Measurements from ENCODE around the gene VAPB. TPM values are rescaled to one million over a fixed set of nuclear protein-coding genes. Genes with fewer than 3 reads are reported as not detected.
"Not testable (repeated sequence)": the region's sequence is repeated elsewhere in the genome, so short reads cannot be mapped to it uniquely, and the experiment has no call there.

The VAPB gene
- total and polyA plus RNA-seq, 4 experiments from 2014 or later = 27.6 to 40.1 (median 33.0) TPM

DNA sequence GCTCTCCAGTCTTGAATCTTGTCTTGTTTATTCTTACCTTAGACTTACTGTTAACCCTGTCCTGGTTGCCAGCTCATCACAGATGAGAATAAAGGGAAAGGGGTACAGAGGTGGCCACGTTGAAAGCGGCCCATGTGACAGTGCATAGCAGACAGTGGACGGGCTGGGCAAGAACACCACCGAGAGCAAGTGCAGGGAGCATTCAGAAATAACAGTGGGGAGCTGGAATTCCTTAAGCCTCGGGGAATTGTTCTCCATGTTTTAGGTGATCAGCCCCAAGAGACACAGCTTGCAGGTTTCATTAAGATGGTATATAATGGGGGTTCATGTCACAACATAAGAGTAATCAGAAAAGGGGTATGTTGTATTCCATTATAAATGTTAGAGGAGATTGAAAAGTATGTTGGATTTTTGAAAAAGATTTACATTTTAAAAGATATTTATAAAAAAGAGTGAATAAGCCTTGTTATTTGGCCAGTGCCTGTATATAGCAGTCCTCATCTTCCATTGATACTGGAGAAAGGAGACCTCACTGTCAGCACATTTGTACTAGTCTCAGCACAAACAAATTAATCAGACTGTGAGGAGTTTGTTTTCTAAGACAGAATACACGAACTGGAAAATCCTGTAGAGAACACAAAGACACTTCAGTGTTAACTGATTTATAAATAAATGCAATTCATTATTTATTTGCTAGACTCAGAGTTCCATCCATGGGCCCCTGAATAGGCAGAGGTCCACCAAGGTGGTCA lies 35.4 kb downstream of the VAPB start:
- H3K27ac ChIP-seq (ENCODE audit: low read depth, low read length) = no peak overlapping the region
- ChIA-PET POLR2A (ENCODE audit: partially characterized antibody) (interaction anchor here (1.4 kb wide), 1 partner anchor 35 kb away, joined by 4 read pairs; the partner anchor contains the start of gene VAPB), CTCF (ENCODE audit: partially characterized antibody) (no interaction called here)
- peak overlapping the region in 4 of 7 donors; percentile 4 to 79 (median 40) for H3K27ac Mint-ChIP-seq
- H3K4me3 ChIP-seq (ENCODE audit: low read length in 2 of 2) = no peak overlapping the region
- no peaks in the 10 kb centered on the region for H3K27me3 Mint-ChIP-seq
- no peaks in the 10 kb centered on the region for H3K9me3 ChIP-seq (ENCODE audit: control insufficient read depth in 1 of 2, low read length in 2 of 2)
- peaks cover 31 to 43% of the 10 kb centered on the region in 2 donors for H3K36me3 Mint-ChIP-seq
- DNase-seq = no peak
- intact Hi-C loops (cut with micrococcal nuclease) = no loop called here
- H3K27me3 ChIP-seq (ENCODE audit: insufficient read depth, low read length) = no peaks in the 10 kb centered on the region
- H3K4me1 Mint-ChIP-seq = peaks cover 6 to 24% (median 18%) of the 10 kb centered on the region in 4 donors
- H3K4me1 ChIP-seq (ENCODE audit: insufficient read depth, low read length) = no peaks in the 10 kb centered on the region
- no peaks in the 10 kb centered on the region for H3K9me3 Mint-ChIP-seq
- H3K36me3 ChIP-seq (ENCODE audit: insufficient read depth, low read length) = peaks cover 4% of the 10 kb centered on the region
- H3K4me3 Mint-ChIP-seq = no peak overlapping the region

DNA sequence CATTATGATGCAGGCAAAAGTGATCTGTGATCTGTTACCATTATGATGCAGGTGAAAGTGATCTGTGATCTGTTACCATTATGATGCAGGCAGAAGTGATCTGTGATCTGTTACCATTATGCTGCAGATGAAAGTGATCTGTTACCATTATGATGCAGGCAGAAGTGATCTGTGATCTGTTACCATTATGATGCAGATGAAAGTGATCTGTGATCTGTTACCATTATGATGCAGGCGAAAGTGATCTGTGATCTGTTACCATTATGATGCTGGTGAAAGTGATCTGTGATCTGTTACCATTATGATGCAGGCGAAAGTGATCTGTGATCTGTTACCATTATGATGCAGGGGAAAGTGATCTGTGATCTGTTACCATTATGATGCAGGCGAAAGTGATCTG lies 38.5 kb downstream of the VAPB start:
- H3K27ac Mint-ChIP-seq; H3K27me3 ChIP-seq (ENCODE audit: insufficient read depth, low read length); H3K4me3 Mint-ChIP-seq; H3K36me3 ChIP-seq (ENCODE audit: insufficient read depth, low read length); H3K27ac ChIP-seq (ENCODE audit: low read depth, low read length); H3K9me3 ChIP-seq (ENCODE audit: control insufficient read depth in 1 of 2, low read length in 2 of 2); intact Hi-C loops (cut with micrococcal nuclease); H3K4me3 ChIP-seq (ENCODE audit: low read length in 2 of 2); CTCF ChIA-PET (ENCODE audit: partially characterized antibody); DNase-seq; POLR2A ChIA-PET (ENCODE audit: partially characterized antibody); H3K27me3 Mint-ChIP-seq; H3K9me3 Mint-ChIP-seq: not testable (repeated sequence)
- peaks cover 10% of the 10 kb centered on the region for H3K4me1 ChIP-seq (ENCODE audit: insufficient read depth, low read length)
- Mint-ChIP-seq H3K36me3 (peaks cover 21 to 26% of the 10 kb centered on the region in 2 donors), H3K4me1 (peaks cover 12 to 33% (median 19%) of the 10 kb centered on the region in 4 donors)

DNA sequence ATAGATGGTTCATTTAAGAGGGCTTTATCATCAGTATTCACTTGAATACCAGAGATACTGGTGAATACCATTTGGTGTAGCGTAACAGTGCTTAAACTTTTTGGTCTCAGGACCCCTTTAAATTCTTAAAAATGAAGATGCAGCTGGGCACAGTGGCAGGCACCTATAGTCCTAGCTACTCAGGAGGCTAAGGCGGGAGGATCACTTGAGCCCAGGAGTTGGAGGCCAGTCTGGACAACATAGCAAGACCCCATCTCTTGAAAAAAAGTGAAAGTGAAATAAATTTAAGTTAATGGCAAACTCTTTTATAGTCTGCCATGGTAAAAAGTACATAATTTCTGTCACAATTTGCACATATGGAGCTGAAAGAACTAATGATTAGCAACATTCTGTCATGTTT lies 39.3 kb downstream of the VAPB start:
- Mint-ChIP-seq H3K27ac (peak overlapping the region in 3 of 7 donors; percentile 60 to 72 (median 62)), H3K27me3 (no peaks in the 10 kb centered on the region), H3K4me3 (no peak overlapping the region), H3K36me3 (peaks cover 21 to 32% of the 10 kb centered on the region in 2 donors), H3K4me1 (peaks cover 17 to 41% (median 25%) of the 10 kb centered on the region in 4 donors), H3K9me3 (no peaks in the 10 kb centered on the region)
- intact Hi-C loops (cut with micrococcal nuclease) = no loop called here
- Histone ChIP-seq H3K4me3 (ENCODE audit: low read length in 2 of 2) (no peak overlapping the region), H3K36me3 (ENCODE audit: insufficient read depth, low read length) (no peaks in the 10 kb centered on the region), H3K4me1 (ENCODE audit: insufficient read depth, low read length) (peaks cover 18% of the 10 kb centered on the region), H3K27me3 (ENCODE audit: insufficient read depth, low read length) (no peaks in the 10 kb centered on the region), H3K27ac (ENCODE audit: low read depth, low read length) (no peak overlapping the region), H3K9me3 (ENCODE audit: control insufficient read depth in 1 of 2, low read length in 2 of 2) (no peaks in the 10 kb centered on the region)
- no peak for DNase-seq
- ChIA-PET POLR2A (ENCODE audit: partially characterized antibody) (interaction anchor here (0.6 kb wide), 1 partner anchor 17 kb away, joined by 3 read pairs; no protein-coding TSS in a partner anchor), CTCF (ENCODE audit: partially characterized antibody) (no interaction called here)

DNA sequence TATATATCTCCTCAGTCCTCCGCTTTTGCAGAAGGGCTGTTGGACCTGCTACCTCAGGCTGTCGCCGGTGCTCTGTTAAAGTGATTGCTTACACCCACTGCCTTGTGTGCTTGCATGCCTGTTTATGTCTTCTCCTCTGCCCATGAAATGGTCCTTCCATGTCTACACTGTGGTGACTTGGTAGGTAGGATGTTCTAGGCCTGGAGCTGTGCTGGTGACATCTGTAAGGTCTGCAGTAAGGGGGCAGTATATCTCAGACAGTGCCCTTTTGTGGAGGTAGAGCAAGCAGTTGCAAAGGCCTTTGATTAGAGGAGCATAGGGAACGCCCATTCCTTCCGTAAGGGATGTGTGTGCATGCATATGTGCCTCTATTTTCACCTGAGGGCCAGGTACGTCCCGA lies 40.3 kb downstream of the VAPB start:
- no peak overlapping the region for H3K4me3 ChIP-seq (ENCODE audit: low read length in 2 of 2)
- H3K4me3 Mint-ChIP-seq = peak overlapping the region in 1 of 8 donors; percentile 12
- H3K4me1 ChIP-seq (ENCODE audit: insufficient read depth, low read length) = peaks cover 18% of the 10 kb centered on the region
- peak overlapping the region in 1 of 7 donors; percentile 4 for H3K27ac Mint-ChIP-seq
- no peak for DNase-seq
- H3K27me3 Mint-ChIP-seq = no peaks in the 10 kb centered on the region
- POLR2A ChIA-PET (ENCODE audit: partially characterized antibody) = no interaction called here
- H3K27ac ChIP-seq (ENCODE audit: low read depth, low read length) = no peak overlapping the region
- H3K27me3 ChIP-seq (ENCODE audit: insufficient read depth, low read length) = no peaks in the 10 kb centered on the region
- H3K36me3 Mint-ChIP-seq = peaks cover 21 to 29% of the 10 kb centered on the region in 2 donors
- H3K9me3 Mint-ChIP-seq = no peaks in the 10 kb centered on the region
- intact Hi-C loops (cut with micrococcal nuclease) = no loop called here
- H3K9me3 ChIP-seq (ENCODE audit: control insufficient read depth in 1 of 2, low read length in 2 of 2) = no peaks in the 10 kb centered on the region
- H3K36me3 ChIP-seq (ENCODE audit: insufficient read depth, low read length) = no peaks in the 10 kb centered on the region
- CTCF ChIA-PET (ENCODE audit: partially characterized antibody) = interaction anchor here (1.0 kb wide), 1 partner anchor 9 kb away, joined by 3 read pairs; no protein-coding TSS in a partner anchor
- H3K4me1 Mint-ChIP-seq = peaks cover 16 to 44% (median 27%) of the 10 kb centered on the region in 4 donors

DNA sequence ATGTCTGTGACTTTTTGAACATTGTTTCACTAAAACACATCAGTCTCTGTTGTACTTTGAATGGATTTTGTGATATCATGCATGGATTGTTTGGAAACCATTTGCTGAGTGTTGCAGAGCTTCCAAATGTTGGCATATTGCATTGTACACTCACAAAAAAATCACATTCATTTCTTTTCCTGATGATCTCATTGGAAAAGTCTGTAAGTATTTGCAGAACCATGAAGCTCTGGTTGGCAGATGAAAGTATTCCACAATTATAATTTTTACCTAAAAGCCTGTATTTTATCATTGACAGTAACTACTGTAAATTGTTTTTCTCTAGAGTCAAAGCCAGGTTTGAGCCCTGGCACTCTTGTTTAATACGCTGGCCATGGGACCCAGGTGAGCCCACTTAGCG lies 42.1 kb downstream of the VAPB start:
- no peak overlapping the region for H3K27ac ChIP-seq (ENCODE audit: low read depth, low read length)
- H3K36me3 ChIP-seq (ENCODE audit: insufficient read depth, low read length) = no peaks in the 10 kb centered on the region
- Mint-ChIP-seq H3K27me3 (no peaks in the 10 kb centered on the region), H3K4me3 (no peak overlapping the region), H3K36me3 (peaks cover 28 to 35% of the 10 kb centered on the region in 2 donors), H3K27ac (peak overlapping the region in 1 of 7 donors; percentile 62), H3K4me1 (peaks cover 21 to 48% (median 31%) of the 10 kb centered on the region in 4 donors), H3K9me3 (no peaks in the 10 kb centered on the region)
- H3K9me3 ChIP-seq (ENCODE audit: control insufficient read depth in 1 of 2, low read length in 2 of 2) = no peaks in the 10 kb centered on the region
- H3K27me3 ChIP-seq (ENCODE audit: insufficient read depth, low read length) = no peaks in the 10 kb centered on the region
- intact Hi-C loops (cut with micrococcal nuclease) = no loop called here
- ChIA-PET POLR2A (ENCODE audit: partially characterized antibody) (no interaction called here), CTCF (ENCODE audit: partially characterized antibody) (interaction anchor here (1.5 kb wide), 1 partner anchor 11 kb away, joined by 3 read pairs; no protein-coding TSS in a partner anchor)
- H3K4me3 ChIP-seq (ENCODE audit: low read length in 2 of 2) = no peak overlapping the region
- DNase-seq = no peak
- H3K4me1 ChIP-seq (ENCODE audit: insufficient read depth, low read length) = peaks cover 20% of the 10 kb centered on the region

DNA sequence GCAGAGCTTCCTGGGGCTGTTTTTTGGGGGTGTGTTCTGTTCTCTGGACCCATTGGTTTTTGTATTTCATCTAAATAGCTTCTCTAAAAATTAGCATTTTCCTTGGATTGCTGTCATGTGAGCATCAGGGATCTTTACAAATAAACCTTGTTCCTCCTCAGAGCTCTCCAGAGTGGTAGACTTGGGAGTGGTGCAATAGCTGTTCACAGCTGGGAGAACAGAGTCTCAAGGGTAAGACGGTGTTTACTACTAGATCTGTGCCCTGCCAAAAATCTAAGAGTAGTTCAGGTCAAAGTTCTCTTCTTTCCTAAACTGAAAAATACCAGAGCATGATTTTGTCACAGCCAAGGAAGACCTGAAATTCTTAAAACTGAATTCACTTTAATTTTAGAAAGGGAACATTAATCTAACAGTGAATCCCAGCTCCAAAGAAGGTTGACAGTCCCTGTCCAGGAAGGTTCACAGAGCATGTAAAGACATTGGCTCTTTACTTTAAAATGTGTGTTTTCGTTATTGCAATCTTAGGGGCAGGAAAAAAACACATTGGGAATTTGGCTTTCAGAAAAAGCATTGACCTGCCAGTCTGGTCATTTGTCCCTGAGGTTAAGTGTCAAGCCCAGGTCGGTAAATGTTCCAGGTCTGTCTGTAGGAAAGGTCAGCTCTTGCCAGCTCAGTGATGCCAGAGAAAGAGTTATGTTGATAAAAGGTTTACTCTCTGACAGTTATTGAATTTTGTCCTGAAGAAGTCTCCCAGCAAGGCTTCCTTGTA lies 43.3 kb downstream of the VAPB start:
- H3K4me1 ChIP-seq (ENCODE audit: insufficient read depth, low read length) = peaks cover 20% of the 10 kb centered on the region
- Mint-ChIP-seq H3K27me3 (no peaks in the 10 kb centered on the region), H3K36me3 (peaks cover 29 to 39% of the 10 kb centered on the region in 2 donors), H3K27ac (peak overlapping the region in 6 of 7 donors; percentile 51 to 88 (median 74)), H3K9me3 (no peaks in the 10 kb centered on the region), H3K4me1 (peaks cover 25 to 52% (median 32%) of the 10 kb centered on the region in 4 donors), H3K4me3 (no peak overlapping the region)
- H3K27me3 ChIP-seq (ENCODE audit: insufficient read depth, low read length) = no peaks in the 10 kb centered on the region
- DNase-seq = no peak
- intact Hi-C loops (cut with micrococcal nuclease) = no loop called here
- CTCF ChIA-PET (ENCODE audit: partially characterized antibody) = interaction anchor here (0.9 to 1.5 kb wide), 3 partner anchors 9 to 15 kb away, joined by 3 to 4 read pairs (median 4); no protein-coding TSS in a partner anchor
- no peak overlapping the region for H3K27ac ChIP-seq (ENCODE audit: low read depth, low read length)
- H3K9me3 ChIP-seq (ENCODE audit: control insufficient read depth in 1 of 2, low read length in 2 of 2) = no peaks in the 10 kb centered on the region
- H3K4me3 ChIP-seq (ENCODE audit: low read length in 2 of 2) = no peak overlapping the region
- POLR2A ChIA-PET (ENCODE audit: partially characterized antibody) = no interaction called here
- H3K36me3 ChIP-seq (ENCODE audit: insufficient read depth, low read length) = no peaks in the 10 kb centered on the region

DNA sequence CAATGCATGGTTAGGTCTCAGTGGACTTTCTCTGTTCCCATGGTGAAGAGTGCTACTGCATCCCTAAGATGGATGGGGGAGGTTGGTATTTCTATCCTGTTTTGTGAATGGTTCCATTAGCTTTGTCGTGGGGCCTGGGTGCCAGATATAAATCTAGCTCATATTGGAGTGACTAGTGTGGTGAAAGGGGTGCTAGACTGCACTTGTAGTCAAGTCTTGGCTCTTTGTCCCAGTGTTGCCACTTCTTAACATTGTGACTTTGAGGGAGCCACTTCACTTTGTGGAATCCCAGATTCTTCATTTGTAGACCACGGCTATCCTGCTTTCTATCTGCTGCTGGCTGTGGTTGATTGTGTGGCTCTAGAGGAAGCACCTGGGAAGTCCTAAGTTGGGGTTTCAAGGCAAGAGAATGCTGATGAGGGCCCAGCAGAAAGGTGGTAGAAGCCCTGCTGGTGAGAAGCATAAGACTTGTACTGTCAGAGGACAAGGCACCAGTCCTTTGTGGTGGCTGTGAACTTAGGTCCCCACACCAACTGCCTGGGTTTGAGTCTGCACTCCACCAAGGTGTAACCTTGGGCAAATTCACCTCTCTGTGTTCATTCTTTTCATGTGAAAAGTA lies 44.1 kb downstream of the VAPB start:
- Histone ChIP-seq H3K27me3 (ENCODE audit: insufficient read depth, low read length) (no peaks in the 10 kb centered on the region), H3K4me1 (ENCODE audit: insufficient read depth, low read length) (peaks cover 20% of the 10 kb centered on the region), H3K9me3 (ENCODE audit: control insufficient read depth in 1 of 2, low read length in 2 of 2) (no peaks in the 10 kb centered on the region), H3K36me3 (ENCODE audit: insufficient read depth, low read length) (no peaks in the 10 kb centered on the region), H3K27ac (ENCODE audit: low read depth, low read length) (no peak overlapping the region), H3K4me3 (ENCODE audit: low read length in 2 of 2) (no peak overlapping the region)
- intact Hi-C loops (cut with micrococcal nuclease) = no loop called here
- H3K27me3 Mint-ChIP-seq = no peaks in the 10 kb centered on the region
- peaks cover 35 to 45% of the 10 kb centered on the region in 2 donors for H3K36me3 Mint-ChIP-seq
- peak overlapping the region in 6 of 7 donors; percentile 21 to 82 (median 44) for H3K27ac Mint-ChIP-seq
- no peak for DNase-seq
- H3K4me1 Mint-ChIP-seq = peaks cover 26 to 58% (median 36%) of the 10 kb centered on the region in 4 donors
- H3K9me3 Mint-ChIP-seq = no peaks in the 10 kb centered on the region
- ChIA-PET CTCF (ENCODE audit: partially characterized antibody) (interaction anchor here (0.9 kb wide), 2 partner anchors 9 to 15 kb away, joined by 4 read pairs; no protein-coding TSS in a partner anchor), POLR2A (ENCODE audit: partially characterized antibody) (no interaction called here)
- H3K4me3 Mint-ChIP-seq = no peak overlapping the region

All from CD4-positive, alpha-beta memory T cell (primary cell).